ENCODE measurements around the gene ZNF850.
"Not testable (repeated sequence)": the region's sequence is repeated elsewhere in the genome, so short reads cannot be mapped to it uniquely, and the experiment has no call there.

ZNF850 gene

DNA sequence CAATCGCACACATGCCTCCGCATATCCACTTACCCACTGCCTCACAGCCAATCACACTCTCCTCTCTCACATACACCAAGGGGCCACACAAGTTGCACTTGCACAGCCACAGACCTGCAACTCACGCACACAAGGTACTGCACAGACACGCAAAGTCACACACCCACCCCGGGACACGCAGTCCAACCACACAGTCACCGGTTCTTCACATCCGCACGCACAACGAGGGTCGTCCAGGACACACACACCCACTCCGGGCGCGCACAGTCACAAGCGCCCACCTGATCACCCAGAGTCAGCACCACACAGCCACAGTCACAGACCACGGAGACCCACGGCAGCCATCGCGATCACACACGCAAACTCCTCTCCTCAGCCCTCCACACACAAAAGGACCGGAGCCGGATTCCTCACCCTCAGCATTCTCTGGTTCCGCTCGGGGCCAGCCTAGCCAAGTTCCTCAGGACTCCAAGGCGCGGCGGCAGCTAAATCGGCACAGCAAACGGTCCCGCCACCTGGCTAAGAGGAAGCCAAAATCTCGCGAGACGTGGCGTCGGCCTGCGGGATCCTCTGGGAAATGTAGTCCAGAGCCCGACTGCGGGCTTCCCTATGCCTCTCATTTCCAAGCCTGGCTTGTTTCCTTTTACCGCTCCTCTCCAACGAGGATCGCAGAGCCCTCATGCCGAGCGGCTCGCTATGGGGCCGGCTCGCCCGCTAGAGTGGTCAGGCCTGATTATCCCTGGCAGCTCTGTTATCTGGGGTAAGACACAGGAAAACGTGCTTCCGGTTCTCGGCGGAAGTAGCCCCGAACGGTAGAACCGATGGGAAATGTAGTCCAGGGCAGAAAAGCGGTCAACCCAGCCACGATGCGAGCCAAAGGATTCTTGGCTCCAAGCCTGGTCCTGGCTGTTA, at the start of gene ZNF850:
ZNF850 (minus strand) TSS at position 497 of the 912 bp plus-strand sequence. CDS start 10,201 bp downstream, outside the sequence.
- peak; percentile 95 for DNase-seq

DNA sequence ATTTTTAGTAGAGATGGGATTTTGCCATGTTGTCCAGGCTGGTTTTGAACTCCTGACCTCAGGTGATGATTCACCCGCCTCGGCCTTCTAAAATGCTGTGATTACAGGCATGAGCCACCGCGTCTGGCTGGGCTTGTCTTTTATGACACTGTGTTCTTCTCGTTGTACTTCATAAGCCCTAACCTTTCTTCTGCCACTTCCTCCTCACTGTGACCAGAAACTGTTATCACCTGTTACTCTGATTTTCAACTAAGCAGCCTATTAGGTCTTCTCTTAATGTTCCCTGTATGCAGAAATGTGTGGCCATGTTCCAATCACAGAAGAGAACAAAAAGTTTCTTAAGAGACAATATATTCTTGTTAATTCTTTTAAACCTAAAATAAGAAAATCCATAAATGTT, 49.2 kb upstream of the ZNF850 start:
- no peak for DNase-seq

DNA sequence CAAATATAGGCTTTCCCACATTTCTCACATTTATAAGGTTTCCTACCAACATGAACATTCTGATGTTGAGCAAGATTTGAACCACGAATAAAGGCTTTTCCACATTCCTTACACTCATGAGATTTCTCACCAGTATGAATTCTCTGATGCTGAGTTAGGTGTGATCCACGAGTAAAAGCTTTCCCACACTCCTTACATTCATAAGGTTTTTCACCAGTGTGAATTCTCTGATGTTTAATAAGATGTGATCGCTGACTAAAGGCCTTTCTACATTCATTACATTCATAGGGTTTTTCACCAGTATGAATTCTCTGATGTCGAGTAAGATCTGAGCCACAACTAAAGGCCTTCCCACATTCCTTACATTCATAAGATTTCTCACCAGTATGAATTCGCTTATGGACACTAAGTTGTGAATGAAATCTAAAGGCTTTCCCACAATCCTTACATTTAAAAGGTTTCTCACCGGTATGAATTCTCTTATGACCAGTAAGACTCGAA, 46.6 kb upstream of the ZNF850 start:
- peak; percentile 6 for DNase-seq

DNA sequence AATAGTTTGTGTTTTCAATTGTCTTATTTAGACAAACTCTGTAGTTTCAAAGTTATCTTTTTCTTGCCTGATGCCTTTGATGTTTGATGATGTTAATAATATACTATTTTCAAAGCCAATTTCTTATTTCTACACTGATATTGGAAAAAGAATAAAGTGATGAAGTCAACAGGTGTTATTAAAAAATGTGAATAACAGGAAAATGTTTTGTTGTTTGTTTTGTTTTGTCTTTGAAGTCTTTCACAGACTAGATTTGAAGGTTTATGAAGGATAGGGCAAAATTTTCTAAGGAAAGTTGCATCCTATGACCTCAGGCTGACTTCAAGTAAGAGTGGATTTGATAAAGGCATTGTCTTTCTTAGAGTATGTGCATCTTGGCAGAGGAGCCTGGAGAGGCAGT, 34.4 kb upstream of the ZNF850 start:
- no peak for DNase-seq

DNA sequence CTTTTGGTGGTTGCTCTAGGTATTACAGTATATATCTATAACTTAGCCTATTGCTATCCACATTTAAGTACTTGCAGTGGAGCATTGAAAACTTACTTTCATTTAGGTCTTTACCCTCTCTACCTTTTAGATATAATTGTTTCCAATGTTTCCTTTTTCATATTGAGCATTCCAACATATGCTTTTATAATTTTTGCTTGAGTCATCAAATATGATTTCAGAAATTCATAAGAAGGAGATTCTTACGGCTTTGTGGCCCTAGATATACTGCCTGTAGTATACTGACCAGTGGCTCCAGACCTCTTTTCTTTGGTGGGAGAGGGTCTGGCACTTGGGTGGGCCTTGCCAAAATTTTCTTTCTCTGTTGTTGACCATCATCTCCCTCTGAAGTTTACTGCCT, 32.8 kb upstream of the ZNF850 start:
- DNase-seq = no peak

DNA sequence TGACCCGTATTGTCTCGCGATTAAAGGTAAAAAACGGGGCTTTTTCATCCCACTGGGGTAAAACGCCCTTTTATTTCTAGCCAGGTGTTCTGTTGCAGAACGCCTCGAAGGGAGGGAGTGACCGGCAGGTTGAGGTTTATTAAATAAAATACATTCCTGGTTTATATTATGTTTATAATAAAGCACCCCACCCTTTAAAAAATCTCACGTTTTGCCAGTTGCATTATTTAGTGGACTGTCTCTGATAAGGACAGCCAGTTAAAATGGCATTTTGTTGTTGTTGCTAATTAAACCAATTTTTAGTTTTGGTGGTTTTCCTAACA, 25.1 kb upstream of the ZNF850 start:
- DNase-seq = no peak

DNA sequence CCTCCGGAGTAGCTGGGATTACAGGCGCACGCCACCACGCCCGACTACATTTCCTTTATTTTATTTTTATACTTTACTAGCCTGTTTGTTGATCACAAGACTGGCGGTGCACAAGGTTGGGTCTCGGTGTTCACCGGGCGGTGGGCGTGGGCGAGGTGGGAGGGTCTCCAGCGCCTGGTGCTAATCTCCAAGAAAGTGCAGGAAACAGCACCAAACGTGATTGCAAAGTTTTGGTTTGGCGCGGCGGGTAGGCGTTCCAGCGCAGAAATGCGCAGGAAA, 24.0 kb upstream of the ZNF850 start:
- no peak for DNase-seq

DNA sequence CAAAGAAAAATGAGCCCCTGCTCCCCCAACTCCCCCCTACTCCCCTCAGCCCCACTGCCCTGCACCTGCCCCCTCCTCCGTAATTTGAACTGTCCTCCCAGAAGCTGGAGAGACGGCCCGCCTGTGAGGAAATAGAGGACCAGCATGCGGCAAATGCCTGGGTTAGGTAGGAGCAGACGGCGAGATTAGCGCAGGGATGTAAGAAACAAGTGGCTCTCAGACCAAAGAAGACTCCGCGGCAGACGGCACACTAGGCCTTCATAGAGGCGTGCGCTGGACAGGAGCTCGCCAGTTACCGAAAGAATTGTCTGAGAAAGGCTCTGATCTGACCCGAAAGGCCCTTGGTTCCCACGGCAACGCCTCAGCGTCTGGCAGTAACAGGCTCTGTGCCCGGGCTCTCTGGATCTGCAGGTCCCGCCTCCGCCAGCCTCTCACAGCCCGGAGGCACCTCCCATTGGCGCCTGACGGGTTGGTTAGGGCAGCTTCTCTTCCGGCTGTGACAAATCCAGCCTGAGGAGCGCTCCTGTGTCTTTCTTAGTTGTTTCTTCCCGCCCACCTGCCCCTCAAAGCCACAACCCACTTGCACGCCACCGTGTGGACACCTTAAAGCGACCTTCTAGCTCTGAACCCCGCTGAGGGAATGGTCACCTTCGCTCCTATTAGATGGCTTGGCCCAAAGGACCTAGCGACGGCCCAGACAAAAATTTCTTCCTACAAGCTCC, 19.0 kb upstream of the ZNF850 start:
- not testable (repeated sequence) for DNase-seq

DNA sequence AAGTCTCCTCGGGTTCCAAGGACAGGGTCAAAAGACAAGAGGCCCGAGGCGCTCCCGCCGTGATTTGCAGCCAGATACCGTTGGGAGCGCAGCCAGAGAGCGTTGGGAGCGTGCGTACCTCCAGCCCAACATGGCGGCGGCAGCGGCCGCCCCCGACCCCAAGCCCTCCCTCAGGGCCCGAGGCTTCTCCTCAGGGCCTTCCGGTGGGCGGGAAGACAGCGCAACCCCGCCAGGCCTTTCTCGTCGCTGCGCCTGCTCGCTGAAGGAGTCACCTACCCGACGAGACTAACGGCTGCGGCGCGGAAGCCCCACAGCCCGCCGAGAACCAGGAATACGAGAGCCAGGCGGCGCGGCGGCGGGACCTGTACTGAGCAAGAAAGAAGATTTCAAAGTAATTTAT, 3.2 kb upstream of the ZNF850 start:
- no peak for DNase-seq

DNA sequence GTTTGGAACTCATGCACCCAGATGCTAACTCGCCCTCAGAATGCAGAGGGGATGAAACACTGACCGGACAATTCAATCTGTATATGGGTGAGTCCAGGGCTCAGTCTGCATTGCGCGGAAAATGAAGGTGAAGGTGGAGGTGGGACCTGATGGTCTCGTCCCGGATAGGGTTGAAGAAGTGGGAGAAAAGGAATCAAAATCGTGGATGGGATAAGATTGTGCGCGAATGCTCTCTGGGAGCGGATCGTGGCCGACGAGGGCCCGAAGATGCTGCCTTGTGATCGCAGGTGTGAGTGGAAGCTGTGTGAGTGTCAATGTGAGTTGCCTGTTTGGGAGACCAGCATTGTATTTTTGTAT, 594 bp upstream of the ZNF850 start:
- no peak for DNase-seq

DNA sequence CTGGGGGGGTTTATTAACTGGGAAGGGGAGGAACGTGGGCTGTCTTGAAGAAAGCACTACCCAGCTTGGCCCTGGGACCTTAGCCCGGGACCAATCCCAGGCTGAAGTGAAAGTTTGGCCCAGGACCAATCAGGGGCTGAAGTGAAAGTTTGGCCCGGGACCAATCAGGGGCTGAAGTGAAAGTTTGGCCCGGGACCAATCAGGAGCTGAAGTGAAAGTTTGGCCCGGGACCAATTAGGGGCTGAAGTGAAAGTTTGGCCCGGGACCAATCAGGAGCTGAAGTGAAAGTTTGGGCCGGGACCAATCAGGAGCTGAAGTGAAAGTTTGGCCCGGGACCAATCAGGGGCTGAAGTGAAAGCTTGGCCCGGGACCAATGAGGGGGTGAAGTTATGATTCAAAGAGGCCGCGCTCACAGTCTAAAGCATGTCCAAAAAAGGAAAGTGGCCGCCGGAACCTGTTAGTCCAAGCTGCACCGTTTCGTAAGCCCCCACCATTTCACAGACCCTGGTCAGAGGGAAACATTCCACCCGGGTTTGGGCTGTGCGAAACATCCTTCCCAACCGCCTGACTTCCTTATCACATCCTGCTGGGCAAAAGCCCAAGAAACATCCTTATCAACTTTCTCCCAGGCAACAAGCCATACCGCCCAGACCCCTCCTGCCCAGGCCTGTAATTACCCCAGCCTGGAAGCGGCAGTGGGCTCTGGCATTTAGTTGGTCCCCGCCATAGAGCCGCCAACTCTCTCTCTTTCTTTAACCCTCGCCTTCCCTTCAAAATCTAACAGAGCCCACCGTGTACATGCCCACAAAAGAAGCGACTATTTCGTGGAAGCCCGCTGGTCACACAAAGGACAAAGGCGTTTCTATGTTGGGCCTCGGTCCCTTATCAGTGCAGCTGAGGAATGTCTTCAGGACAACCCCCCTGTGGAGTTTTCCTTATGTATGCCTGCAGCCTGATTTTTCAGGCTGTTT, 1.1 kb downstream of the ZNF850 start:
- DNase-seq = peak; percentile 79

DNA sequence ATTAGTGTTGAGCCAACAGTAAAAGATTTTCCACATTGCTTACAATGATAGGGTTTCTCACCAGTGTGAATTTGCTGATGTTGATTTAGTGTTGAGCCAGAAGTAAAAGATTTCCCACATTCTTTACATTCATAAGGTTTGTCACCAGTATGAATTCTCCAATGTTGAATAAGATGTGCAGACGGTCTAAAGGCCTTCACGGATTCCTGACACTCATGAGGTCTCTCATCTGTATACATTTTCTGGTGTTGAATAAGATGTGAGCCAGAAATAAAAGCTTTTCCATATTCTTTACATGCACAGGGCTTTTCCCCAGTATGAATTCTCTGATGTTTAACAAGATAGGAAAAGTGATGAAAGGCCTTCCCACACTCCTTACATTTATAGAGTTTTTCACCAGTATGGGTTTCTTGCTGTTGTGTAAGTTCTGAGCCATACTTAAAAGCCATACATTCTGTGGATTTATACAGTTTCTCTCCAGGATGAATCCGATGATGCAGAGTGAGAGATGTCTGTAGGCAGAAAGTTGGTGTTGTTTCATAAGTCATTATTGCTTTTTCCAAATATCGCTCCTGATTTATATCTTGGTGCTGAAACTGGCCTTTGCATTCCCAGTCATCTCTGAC, 22.4 kb downstream of the ZNF850 start:
- no peak for DNase-seq

DNA sequence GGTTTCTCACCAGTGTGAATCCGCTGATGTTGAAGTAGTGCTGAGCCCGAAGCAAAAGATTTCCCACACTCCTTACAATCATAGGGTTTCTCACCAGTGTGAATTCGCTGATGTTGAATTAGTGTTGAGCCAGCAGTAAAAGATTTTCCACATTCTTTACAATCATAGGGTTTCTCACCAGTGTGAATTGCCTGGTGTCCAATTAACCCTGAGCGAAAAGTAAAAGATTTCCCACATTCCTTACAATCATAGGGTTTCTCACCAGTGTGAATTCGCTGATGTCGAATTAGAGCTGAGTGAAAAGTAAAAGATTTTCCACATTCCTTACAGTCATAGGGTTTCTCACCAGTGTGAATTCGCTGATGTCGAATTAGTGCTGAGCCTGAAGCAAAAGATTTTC, 23.0 kb downstream of the ZNF850 start:
- DNase-seq = not testable (repeated sequence)

DNA sequence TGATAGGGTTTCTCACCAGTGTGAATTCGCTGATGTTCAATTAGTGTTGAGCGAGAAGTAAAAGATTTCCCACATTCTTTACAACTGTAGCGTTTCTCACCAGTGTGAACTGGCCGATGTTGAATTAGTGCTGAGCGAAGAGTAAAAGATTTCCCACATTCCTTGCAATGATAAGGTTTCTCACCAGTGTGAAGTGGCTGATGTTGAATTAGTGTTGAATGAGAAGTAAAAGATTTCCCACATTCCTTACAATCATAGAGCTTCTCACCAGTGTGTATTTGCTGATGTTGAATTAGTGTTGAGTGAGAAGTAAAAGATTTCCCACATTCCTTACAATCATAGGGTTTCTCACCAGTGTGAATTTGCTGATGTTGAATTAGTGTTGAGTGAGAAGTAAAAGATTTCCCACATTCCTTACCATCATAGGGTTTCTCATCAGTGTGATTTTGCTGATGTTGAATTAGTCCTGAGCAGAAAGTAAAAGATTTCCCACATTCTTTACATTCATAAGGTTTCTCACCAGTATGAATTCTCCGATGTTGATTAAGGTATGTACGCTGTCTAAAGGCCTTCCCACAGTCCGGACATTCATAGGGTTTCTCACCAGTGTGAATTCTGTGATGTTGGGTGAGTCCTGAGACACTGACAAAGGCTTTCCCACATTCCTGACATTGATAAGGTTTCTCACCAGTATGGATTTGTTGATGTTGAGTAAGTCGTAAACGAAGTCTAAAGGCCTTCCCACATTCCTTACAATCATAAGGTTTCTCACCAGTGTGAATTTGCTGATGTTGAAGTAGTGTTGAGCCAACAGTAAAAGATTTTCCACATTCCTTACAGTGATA, 24.0 kb downstream of the ZNF850 start:
- no peak for DNase-seq

DNA sequence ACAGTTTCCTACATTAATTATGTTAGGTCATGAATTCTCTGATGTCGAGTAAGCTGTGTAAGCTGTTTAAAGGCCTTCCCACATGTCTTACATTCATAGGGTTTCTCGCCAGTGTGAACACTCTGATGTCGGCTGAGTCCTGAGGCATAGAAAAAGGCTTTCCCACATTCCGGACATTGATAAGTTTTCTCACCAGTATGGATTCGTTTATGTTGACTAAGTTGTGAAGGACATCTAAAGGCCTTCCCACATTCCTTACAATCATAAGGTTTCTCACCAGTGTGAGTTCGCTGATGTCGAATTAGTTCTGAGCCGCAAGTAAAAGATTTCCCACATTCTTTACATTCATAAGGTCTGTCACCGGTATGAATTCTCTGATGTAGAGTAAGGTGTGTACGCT, 24.9 kb downstream of the ZNF850 start:
- no peak for DNase-seq

DNA sequence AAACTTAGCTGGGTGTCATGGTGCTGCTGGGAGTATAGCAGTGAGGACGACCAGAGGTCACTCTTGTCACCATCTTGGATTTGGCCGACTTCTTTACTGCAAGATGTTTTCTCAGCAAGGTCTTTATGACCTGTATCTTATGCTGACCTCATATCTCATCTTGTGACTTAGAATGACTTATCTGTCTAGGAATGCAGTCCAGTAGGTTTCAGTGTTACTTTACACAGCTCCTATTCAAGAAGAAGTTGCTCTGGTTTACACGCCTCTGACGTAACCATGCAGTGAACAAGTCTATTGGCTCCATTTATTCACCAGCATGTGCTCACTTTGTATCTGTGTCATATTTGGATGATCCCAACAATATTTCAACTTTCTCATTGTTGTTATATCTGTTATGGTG, 26.7 kb downstream of the ZNF850 start:
- no peak for DNase-seq

DNA sequence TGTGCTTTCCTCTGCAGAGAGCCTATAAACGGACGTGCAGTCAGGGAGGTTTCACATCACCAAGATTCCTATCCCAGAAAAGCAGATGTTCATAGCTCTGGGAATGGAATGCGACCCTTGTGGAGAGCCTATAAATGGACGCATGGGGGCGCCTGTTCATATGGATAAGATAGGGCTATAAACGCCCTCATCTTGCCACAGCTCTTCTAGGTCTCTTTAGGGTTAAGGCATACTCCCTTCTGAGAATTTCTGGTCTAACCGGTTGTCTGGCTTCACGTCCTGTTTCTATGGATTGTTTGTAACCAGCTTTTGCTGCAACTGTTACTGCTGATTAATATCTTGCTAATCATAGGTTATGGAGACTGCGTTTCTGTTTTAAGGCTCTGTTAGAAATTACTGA, 36.4 kb downstream of the ZNF850 start:
- not testable (repeated sequence) for DNase-seq

DNA sequence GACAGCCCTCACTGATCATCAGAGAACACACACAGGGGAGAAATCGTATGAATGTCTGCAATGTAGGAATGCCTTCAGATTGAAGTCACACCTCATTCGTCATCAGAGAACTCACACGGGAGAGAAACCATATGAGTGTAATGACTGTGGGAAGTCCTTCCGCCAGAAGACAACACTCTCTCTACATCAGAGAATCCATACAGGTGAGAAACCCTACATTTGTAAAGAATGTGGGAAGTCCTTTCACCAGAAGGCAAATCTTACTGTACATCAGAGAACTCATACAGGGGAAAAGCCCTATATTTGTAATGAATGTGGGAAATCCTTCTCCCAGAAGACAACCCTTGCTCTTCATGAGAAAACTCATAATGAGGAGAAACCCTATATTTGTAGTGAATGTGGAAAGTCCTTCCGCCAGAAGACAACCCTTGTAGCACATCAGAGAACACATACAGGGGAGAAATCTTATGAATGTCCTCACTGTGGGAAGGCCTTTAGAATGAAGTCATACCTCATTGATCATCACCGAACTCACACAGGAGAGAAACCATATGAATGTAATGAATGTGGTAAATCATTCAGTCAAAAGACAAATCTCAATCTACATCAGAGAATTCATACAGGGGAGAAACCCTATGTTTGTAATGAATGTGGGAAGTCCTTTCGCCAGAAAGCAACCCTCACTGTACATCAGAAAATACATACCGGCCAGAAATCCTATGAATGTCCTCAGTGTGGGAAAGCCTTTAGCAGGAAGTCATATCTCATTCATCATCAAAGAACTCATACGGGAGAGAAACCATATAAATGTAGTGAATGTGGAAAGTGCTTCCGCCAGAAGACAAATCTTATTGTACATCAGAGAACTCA, 52.7 kb downstream of the ZNF850 start:
- peak; percentile 3 for DNase-seq

DNA sequence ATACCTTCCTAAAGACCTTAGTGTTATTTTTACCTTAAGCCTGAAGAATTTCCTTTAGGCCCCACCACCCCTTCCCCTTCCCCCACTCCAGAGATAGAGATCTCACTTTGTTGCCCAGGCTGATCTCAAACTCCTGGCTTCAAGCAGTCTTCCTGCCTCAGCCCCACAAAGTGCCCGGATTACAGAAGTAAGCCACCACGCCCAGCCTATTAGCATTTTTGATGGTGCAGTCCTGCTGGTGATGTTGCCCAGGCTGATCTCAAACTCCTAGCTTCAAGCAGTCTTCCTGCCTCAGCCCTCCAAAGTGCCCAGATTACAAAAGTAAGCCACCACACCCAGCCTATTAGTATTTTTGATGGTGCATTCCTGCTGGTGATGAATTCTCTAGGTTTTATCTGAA, 63.2 kb downstream of the ZNF850 start:
- no peak for DNase-seq

DNA sequence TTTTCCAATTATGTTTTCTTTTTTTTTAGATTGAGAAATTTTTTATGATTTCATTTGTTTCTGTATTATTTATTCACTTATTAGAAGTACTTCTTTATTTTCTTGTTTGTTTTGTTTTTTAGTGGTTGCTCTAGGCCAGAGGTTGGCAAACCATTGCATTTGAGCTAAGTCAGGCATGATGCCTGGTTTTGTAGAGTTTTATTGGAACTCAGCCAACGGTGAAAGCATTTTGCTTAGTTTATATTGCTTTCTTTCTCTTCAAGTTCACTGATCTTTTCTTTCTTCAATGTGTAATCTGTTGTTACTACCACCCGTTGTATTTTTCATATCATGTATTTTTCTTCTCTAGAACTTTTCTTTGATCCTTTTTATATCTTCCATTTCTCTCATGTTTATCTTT, 65.5 kb downstream of the ZNF850 start:
- DNase-seq = no peak

DNA sequence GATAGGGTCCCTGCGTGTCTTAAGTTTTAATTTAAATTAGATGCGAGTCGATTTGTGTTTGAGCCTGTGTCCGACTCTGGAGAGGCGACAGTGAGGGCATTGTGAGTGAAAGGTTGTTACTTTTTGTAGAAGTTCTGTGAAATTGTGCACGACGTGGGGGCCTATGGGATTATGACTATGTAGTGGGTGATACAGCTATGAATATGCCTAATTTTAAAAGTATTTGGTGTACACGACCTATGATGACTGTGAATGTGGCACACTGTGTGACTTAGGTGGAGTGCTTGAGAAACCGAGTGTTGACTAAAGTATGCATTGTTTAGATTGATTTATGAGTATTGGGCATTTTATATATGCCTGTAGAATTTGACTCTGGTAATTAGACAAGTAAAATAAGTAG, 84.5 kb downstream of the ZNF850 start:
- DNase-seq = no peak
